Medulla oblongata (tissue), 1 donor: ENCODE data around the gene TTR.

ENCODE experiments used
- DNase-seq: peaks from one replicate; pipeline ENCODE4 v3.0.0-alpha.2; 2015; ENCODE audit errors: extremely low spot score

TTR gene

DNA sequence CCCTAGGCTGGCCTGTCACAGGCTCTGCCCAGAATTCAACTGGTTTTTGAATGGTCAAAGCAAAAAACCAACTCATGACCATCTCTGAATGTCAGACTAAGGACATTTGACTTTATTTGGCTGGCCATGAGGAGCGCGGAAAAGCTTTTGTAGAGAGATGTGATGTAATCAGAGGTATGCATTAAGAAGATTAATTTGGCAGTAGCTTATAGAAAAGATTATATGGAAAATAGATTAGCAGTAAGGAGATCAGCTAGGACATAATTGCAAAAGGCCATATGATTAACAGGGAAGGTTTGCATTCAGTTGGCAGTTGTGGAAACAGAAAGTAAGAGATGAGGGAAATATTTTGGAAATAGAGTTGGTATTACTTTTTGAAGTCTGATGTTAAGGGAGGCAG is 12.3 kb upstream of the TTR start:
- no peak for DNase-seq

DNA sequence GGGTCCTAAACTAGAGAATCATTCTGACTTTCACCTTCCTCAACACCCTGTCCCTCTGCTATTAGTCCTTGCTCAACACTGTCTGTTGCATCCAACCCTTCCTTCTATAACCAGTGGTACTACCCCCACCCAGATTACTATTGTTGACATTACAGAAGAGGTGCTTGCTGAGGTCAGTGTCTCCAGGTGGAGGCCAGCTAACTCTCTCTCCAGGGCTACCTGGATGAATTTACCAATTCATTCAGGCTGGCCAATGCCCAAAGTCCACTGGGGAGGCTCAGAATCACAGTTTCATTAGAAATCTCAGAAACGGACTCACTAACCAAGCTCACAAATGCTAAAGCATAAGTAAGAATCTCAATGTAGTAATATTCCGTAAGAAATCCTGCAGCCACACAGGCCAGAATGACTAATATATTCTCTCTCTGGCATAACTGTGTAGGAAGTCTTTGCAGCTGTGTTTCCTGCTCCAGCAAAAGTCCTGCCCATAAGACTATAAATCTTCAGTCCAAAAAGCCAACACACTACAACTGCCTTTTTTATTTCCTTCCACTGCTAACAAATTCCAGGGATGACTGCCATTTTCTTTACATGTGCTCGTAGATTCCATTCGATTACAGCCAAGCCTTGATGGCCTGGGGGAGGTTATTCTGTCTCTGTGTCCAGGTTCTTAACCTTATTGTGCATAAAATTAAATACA is 10.0 kb upstream of the TTR start:
- no peak for DNase-seq

- DNase-seq, result no peak
These were observed 8.4 kb upstream of the TTR start for GRCh38 chr18:31583185-31583854.

GRCh38 chr18:31585991-31586390 is 5.7 kb upstream of the TTR start:
- no peak for DNase-seq

DNA sequence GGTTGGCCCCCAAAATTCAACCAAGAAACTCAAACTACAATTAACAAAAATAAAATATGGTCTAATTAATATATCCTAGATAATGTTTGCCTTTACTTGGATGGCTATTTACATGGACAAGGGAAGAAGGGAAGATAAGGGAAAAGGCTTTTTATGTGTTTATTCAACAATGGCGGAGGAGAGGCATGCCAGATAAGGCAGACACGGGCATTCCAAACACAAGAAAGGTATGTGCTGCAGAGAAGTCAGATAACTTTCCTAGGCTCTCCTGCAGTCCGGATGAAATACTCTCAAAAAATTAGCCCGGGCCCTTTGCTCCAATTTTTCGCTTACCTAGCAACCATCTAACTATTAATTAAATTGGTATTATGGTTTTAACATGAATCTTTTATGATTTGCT is 5.1 kb upstream of the TTR start:
- DNase-seq, result no peak

DNA sequence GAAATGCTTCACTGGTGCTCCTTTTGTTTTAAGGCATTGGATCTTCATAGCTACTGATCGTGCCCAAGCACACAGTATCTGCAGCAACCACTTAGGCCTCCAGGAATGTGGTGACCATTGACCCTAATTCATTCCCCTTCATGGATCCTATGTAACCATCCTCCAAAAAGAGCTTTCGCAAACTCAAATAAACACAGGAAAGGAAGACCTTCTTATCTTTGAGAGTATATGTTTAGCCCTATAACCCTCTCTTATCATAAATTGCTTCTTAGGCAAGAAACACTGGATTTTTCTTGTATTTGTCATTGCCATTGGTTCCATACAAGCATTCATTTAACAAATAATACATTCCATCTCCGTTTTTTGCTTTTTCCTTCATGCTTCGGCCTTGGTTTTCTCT is 4.1 kb upstream of the TTR start:
- no peak for DNase-seq

GRCh38 chr18:31590570-31590969 is 1.1 kb upstream of the TTR start:
- no peak for DNase-seq

- DNase-seq, result no peak
These were observed 564 bp upstream of the TTR start for GRCh38 chr18:31591113-31591512.

DNA sequence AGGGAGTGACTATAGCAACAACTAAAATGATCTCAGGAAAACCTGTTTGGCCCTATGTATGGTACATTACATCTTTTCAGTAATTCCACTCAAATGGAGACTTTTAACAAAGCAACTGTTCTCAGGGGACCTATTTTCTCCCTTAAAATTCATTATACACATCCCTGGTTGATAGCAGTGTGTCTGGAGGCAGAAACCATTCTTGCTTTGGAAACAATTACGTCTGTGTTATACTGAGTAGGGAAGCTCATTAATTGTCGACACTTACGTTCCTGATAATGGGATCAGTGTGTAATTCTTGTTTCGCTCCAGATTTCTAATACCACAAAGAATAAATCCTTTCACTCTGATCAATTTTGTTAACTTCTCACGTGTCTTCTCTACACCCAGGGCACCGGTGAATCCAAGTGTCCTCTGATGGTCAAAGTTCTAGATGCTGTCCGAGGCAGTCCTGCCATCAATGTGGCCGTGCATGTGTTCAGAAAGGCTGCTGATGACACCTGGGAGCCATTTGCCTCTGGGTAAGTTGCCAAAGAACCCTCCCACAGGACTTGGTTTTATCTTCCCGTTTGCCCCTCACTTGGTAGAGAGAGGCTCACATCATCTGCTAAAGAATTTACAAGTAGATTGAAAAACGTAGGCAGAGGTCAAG is 955 bp downstream of the TTR start:
- DNase-seq, result no peak

- DNase-seq, result no peak
These were observed 3.6 kb downstream of the TTR start for GRCh38 chr18:31595121-31595771.

DNA sequence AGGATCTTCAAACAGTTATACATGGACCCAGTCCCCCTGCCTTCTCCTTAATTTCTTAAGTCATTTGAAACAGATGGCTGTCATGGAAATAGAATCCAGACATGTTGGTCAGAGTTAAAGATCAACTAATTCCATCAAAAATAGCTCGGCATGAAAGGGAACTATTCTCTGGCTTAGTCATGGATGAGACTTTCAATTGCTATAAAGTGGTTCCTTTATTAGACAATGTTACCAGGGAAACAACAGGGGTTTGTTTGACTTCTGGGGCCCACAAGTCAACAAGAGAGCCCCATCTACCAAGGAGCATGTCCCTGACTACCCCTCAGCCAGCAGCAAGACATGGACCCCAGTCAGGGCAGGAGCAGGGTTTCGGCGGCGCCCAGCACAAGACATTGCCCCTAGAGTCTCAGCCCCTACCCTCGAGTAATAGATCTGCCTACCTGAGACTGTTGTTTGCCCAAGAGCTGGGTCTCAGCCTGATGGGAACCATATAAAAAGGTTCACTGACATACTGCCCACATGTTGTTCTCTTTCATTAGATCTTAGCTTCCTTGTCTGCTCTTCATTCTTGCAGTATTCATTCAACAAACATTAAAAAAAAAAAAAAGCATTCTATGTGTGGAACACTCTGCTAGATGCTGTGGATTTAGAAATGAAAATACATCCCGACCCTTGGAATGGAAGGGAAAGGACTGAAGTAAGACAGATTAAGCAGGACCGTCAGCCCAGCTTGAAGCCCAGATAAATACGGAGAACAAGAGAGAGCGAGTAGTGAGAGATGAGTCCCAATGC is 4.6 kb downstream of the TTR start:
- no peak for DNase-seq

GRCh38 chr18:31598021-31598805 is 6.5 kb downstream of the TTR start:
- no peak for DNase-seq

GRCh38 chr18:31603315-31603714 is 11.6 kb downstream of the TTR start:
- DNase-seq, result no peak

GRCh38 chr18:31606265-31606664 is 14.6 kb downstream of the TTR start:
- DNase-seq, result no peak

DNA sequence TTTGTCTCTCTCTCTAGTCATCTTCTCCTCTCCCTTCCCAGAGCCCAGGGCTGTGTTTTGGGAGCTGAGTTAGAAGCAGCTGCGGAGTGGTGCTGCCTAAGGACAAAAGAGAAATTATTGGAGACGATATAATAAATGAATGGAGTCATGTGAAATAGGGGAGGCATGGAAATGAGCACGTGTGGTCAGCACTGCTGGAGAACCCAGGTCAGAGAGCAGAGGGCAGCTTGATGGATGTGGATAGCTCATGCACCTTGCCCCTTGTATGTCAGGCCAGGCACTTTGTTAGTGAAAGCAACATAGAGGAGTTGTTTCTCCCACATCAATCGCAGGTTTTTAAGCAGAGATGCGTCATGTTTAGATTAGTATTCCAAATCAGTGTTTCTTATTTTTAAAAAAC is 15.7 kb downstream of the TTR start:
- no peak for DNase-seq

DNA sequence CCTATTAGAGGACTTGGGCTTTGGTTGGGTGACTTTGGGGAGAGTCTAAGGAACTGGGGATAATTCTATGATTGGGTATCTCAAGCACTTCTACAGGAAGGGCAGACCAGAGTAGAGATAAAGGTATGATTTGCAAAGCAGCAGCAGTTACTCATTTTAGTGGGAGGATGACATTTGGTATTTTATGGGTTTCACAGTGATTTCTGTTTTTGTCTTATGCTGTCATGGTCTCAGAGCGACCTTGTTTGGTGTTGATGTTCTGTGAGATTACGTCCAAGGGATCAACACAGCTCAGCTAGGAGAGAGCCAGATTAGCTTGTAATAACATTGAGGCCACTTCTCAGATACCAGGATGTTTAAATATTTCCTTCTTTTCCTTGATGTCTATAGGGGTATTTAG is 18.2 kb downstream of the TTR start:
- no peak for DNase-seq

DNA sequence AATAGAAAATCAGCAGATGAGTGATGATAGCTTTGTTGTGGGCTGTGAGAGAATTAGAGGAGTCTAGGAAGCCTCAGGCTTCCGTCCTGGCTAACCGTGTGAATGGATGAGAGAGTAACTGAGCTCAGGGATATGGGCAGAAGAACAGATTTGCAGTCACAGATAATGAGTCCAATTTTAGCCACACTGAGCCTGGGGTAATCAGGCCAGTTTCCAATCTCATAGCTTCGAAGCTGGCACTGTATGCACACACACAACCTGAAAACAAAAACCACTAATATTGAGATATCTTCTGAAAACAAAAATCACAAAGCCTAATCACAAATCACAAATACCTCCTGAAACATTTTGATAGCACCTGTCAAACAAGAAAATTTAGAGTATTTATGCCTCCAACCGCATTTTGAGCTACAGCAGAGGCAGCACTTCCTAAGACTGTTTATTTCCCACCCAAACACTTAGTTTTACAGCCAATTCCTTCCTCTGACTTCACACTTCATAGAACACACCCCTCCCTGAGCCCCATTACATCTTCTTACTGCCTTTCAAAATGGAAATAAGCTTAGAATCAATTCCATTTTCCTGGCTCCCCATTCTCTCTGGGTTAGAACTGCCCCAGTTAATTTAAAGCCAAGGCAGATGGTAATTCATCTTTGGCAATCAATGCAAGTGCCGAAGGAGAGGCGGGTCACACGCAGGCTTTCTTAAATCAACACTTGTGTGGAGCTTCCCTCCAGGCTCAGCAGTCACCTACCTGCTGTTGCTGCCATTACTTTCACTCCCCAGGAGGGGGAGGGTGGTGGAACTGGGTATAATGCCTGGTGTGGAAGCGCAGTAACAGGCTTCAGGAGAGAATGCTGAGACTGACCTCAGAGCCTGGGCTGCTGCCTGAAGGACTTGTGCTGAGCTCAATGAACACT is 18.9 kb downstream of the TTR start:
- no peak for DNase-seq

- no peak for DNase-seq
These were observed 19.8 kb downstream of the TTR start for GRCh38 chr18:31611511-31611910.

DNA sequence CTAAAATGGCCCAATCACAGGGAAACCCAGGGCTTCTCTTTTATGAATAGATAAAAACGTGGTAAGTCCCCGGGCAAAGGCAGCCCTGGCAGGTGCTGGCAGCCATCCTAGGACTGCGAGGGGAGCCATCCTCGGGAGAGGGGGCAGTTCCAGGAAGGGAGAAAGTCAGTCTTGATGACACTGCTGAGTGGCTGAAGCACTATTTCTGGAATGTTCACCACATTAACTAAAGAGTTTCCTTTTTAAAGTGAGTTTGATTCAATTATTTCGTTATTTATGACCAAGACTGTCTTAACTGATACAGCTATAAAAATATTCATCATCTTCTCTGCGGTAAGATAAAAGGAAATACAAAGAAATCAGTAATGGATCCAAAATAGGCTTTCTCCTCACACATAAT is 20.4 kb downstream of the TTR start:
- no peak for DNase-seq

GRCh38 chr18:31614044-31614443 is 22.4 kb downstream of the TTR start:
- no peak for DNase-seq
